Left lobe of liver (tissue), 2 donors: ENCODE measurements around the gene CNKSR3. TPM values are rescaled to one million over a fixed set of nuclear protein-coding genes. Genes with fewer than 3 reads are reported as not detected.
"Not testable (repeated sequence)": the region's sequence is repeated elsewhere in the genome, so short reads cannot be mapped to it uniquely, and the experiment has no call there.

Source experiments
- ATAC-seq: fragments of 200-7000 bp; cut with Tn5 transposase; one replicate; pipeline ENCODE4 v1.9.1; 2020; ENCODE audit warnings: mild to moderate bottlenecking, moderate library complexity
- DNase-seq: peaks from one replicate; pipeline ENCODE4 v3.0.0-alpha.2; 2020; ENCODE audit warnings: low spot score
- total RNA-seq: library from RNA; stranded (reverse); gene quantifications from one replicate; pipeline ENCODE4 v1.2.1, GENCODE V29; 2021
- donor health status: DM: no; HTN: no; CAD: no; lungs with moderate emphysema.
- donor health status: DM: no; HTN: yes; CAD: no.

CNKSR3 gene
- 42.9 TPM for total RNA-seq

DNA sequence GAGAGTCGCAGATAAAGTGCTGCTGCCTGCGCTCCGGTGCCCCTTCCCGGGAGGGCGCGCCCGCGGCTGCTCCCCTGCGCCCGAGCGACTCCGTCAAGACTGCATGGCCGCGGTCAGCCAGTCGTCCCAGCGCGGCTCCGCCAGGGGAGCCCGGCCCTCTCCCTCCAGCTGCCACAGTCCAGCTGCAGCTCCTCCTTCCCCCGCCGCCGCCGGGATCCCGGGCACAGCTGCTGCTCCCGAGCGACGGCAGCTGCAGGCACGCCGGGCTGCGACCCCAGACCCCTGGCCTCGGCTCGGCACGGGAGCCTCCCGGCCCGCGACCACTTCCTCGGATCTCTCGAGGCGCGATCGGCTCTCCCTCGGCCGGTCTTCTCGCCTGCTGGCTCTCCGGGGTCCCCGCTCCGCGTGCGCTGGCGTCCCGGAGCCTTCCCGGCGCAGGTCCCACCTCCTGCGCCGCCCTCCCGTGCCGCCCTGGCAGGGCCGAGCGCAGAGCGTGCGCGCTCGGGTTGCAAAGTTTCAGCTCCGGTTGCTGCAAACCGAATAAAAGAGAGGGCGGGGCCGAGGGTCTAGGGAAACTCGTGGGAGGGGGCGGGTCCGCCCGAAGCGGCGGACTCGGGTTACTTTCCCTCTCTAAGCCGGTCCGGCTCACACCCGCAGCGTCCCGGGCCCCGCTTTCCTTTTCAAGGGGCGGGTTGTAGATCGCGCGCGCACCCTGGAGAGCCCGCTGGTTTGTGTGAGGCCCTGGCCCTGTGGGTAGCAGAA lies at the start of gene CNKSR3:
TSS of gene CNKSR3 (minus strand) at position 542 of the 762 bp plus-strand sequence. CDS start 571 bp downstream, outside the sequence.
- peak; percentile 81 for ATAC-seq
- DNase-seq, result peak; percentile 95

GRCh38 chr6:154558984-154559383 lies 48.5 kb upstream of the CNKSR3 start:
- DNase-seq (no peak), ATAC-seq (no peak)

DNA sequence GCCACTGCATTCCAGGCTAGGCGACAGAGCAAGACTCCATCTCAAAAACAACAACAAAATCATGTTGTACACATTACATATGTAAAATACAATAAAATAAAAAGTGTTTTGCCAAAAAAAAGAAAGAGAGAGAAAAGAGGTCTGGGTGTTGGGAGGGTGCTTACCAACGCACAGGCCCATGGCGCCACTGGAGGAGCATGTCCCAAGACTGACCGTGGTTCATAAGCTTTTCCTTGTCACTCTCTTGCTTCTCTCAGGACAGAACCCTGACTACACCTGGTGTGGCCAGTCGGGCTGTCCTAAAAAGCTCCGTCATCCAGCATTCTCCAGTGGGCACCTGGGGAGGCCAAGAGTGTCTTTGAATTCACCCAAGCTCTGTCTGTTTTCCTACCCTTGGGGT lies 48.0 kb upstream of the CNKSR3 start:
- DNase-seq, result no peak
- ATAC-seq, result no peak

DNA sequence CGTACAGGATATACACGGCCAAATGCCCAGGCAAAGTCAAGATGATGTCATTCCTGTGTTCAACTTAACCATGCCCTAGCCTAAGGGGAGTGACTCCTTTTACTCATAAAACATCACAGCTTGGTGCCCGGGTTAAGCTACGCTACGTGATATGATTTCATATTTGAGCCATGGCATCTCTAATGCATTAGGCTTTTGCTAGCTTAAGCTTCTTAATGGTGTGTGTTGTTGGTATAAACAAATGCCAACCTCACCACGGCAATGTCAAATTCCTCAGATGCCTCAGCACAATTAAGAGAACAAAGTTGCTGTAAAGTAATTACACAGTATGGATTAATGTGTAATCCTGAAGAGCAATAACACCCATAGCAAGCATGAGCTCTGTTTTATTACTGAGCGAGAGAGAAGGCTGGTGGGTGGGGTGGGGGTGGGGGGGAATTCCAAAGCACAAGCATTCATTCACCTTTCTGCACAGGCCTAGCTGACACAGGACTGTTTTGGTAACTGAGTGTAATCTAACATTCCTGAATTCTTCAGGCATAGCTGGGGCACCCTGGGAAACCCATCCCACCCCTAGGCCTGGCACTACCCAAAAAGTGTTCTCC lies 44.7 kb upstream of the CNKSR3 start:
- no peak for ATAC-seq
- DNase-seq, result no peak

DNA sequence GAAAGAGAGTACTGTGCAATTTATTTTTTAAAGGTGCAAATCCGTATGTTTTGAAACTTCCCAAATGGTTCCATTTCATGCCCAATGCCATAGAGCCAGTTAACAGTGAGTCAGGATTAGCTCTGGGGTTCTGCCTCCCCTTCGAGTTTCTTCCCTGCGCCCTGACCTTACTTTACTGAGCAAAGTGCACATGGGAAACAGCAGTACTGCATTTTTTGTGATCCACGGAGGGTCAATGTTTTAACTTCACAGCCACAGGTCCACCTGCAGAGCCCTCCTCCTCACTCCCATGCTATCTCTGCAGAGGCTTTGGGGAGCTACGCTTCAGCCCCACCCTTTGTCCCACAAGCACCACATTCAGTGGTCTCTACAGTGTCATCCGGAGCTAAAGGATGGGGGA lies 44.0 kb upstream of the CNKSR3 start:
- ATAC-seq, result no peak

GRCh38 chr6:154550779-154551178 lies 40.3 kb upstream of the CNKSR3 start:
- ATAC-seq (no peak), DNase-seq (no peak)

More for the DNA sequence above, 44.0 kb upstream of the CNKSR3 start:
- DNase-seq, result no peak

DNA sequence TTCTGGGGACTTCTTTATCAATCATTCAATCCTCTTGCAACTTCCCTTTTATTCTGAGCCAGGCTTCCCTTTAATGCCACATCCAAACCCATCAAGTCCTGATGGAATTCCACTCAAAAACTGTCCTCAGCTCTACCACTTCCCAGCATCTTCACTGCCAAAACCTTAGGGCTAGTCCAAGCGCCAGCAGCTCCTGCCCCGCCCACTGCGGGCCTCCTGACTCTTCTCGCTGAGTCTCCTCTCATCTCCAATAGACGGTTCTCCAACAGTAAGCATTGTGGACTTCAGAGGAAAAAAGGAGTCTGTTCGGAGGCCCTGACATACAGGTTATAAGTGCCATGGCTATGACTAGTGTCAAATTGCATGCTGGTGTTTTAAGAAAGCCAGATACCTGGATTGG lies 38.7 kb upstream of the CNKSR3 start:
- DNase-seq (no peak), ATAC-seq (no peak)

DNA sequence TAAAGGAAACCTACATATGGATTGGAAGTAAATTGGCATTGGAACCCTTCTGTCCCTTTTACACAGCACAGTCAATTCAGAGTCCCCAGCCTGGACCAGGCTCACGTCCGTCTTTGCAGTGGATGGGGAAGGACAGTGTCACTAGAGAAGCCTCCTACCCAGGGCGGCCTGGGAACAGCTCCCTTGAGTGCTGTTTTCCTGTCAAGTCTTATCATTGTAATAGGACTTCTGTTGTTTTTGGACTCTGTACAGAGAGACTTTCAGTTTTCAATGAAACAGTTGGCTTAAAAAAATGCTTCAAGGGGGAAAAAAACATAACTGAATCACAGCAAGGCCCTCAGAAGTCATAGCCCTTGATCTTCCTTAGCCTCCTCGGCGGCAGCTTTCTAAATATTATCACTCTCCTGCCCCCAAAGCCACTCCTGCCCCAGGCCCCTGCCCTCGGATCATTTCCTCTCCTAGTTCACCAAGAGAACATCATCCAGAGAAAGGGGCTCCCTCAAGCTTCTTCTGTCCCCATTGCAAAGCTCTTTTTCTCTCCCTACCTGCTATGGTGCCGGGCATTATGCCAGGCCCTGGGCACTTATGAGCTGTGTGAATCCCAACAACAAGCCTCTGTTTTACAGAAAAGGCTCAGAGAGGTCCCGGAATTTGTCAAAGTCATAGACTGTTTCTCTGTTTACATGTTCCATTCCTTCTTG lies 37.8 kb upstream of the CNKSR3 start:
- no peak for DNase-seq

DNA sequence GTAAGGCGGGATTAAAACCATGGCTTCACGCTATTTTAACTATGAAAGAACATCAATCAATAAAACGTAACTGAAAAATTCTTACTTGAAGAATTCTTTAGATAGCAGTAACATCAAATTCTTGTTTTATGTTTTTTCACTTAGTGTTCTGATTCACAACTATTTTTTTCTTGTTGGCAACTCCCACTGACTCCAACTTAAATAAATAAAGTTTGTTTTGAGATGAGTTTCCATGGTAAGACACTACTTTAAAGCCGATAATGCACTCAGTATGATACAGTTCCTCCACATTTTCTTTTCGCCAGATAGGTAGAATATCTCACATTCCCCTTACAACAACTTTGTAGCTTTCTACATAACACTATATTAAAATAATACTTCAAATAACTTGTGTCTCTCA lies 33.1 kb upstream of the CNKSR3 start:
- ATAC-seq (no peak), DNase-seq (no peak)

More for the DNA sequence above, 37.8 kb upstream of the CNKSR3 start:
- ATAC-seq, result peak; percentile 72

GRCh38 chr6:154542747-154543146 lies 32.3 kb upstream of the CNKSR3 start:
- ATAC-seq (no peak), DNase-seq (no peak)

GRCh38 chr6:154541837-154542236 lies 31.4 kb upstream of the CNKSR3 start:
- DNase-seq, ATAC-seq: not testable (repeated sequence)

- DNase-seq (no peak), ATAC-seq (no peak)
Observed at GRCh38 chr6:154539593-154540269, 29.2 kb upstream of the CNKSR3 start.

GRCh38 chr6:154538640-154539191 lies 28.2 kb upstream of the CNKSR3 start:
- ATAC-seq, result peak; percentile 50
- DNase-seq, result no peak

GRCh38 chr6:154537511-154538325 lies 27.2 kb upstream of the CNKSR3 start:
- ATAC-seq, result peak; percentile 85
- no peak for DNase-seq

- ATAC-seq (peak; percentile 20), DNase-seq (no peak)
Observed at GRCh38 chr6:154536999-154537398, 26.5 kb upstream of the CNKSR3 start.

DNA sequence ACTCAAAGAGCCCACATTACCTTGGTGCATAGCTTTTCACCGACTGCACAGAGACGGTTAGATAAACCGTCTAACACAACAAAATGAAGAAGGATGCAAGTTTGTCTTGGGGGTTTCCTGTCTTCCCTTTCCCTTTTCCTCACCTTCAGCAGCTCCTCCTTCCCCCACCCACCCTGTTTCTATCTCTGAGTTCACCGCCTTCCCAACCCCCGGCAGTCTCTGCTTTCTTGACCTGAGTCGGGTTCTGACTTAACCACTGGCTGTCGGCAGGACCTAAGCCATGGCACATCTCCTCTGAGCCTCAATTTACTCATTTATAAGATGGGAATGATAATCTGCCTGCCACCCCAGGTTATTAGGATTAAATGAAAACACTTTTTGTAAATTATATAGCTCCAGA lies 25.8 kb upstream of the CNKSR3 start:
- ATAC-seq (no peak), DNase-seq (no peak)

DNA sequence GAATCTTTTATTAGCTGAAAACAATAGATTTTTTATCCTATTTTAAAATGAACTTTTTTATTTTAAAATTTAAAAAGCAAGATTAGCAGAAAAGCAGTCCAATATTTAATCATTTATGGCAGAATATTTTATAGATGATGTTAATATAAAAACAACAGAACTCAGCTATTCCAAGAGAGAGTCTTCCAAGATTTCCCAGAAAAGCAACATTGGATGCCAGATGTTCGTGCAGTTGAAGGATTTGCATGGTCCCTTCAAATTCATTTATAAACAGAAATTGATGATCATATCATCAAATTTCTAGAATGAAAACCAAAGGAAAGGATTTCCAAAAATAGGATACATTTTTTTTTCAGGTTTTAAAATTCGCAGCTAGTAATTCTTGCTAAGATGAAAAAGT lies 25.4 kb upstream of the CNKSR3 start:
- ATAC-seq, result no peak
- DNase-seq, result no peak

GRCh38 chr6:154535147-154535546 lies 24.7 kb upstream of the CNKSR3 start:
- no peak for DNase-seq
- ATAC-seq, result no peak

GRCh38 chr6:154534531-154534930 lies 24.0 kb upstream of the CNKSR3 start:
- DNase-seq (no peak), ATAC-seq (no peak)

DNA sequence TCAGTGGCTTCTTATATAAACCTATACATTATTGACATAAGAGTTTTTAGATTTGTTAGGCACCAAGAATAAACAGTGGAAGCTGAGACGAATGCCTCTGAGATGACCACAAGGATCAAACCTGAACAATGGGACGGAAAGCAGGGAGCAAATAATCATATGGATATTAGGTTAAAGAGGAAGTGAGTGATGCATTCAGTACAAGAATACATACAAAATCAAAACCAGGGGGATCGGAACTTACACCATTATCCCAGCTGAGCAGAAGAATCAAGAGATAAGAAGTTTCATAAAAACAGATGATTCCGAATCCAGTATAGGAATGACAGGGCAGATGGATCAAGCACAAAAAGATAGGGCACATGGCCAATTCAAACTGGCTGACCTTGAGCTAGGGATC lies 21.9 kb upstream of the CNKSR3 start:
- no peak for ATAC-seq
- DNase-seq, result no peak
